Endodermal cell (in vitro differentiated cells): ENCODE measurements around the gene CAV3. TPM values are rescaled to one million over a fixed set of nuclear protein-coding genes. Genes with fewer than 3 reads are reported as not detected.

Source experiments
- DNase-seq: peaks from one replicate; pipeline ENCODE4 v3.0.0-alpha.2; 2017
- H3K27ac ChIP-seq: 2 replicates; pipeline ENCODE4 v1.5.1; 2013; ENCODE audit warnings: mild to moderate bottlenecking, low read depth, low read length, moderate library complexity
- H3K27me3 ChIP-seq: 2 replicates; pipeline ENCODE4 v1.6.1; 2013; ENCODE audit warnings: mild to moderate bottlenecking, low read length, moderate library complexity; ENCODE audit not compliant: insufficient read depth, control insufficient read depth, poor library complexity, severe bottlenecking
- H3K36me3 ChIP-seq: 2 replicates; pipeline ENCODE4 v1.7.0; 2013; ENCODE audit warnings: mild to moderate bottlenecking, low read length, moderate library complexity; ENCODE audit not compliant: control insufficient read depth, insufficient read depth
- H3K4me1 ChIP-seq: one replicate; pipeline ENCODE4 v1.7.0; 2013; ENCODE audit warnings: low read length; ENCODE audit not compliant: control insufficient read depth, insufficient read depth
- H3K4me3 ChIP-seq: 2 replicates; pipeline ENCODE4 v1.5.1; 2013; ENCODE audit warnings: mild to moderate bottlenecking, low read length, moderate library complexity
- H3K9ac ChIP-seq: 2 replicates; pipeline ENCODE4 v1.6.1; 2013; ENCODE audit warnings: mild to moderate bottlenecking, low read length, moderate library complexity; ENCODE audit not compliant: poor library complexity, severe bottlenecking; ENCODE audit errors: extremely low read depth
- H3K9me3 ChIP-seq: 2 replicates; pipeline ENCODE4 v1.6.1; 2013; ENCODE audit warnings: mild to moderate bottlenecking, low read length, moderate library complexity; ENCODE audit not compliant: control insufficient read depth
- H3K27ac Mint-ChIP-seq: 2 replicates; pipeline ENCODE4 v1.8.0; 2020; ENCODE audit warnings: mixed read lengths
- H3K27me3 Mint-ChIP-seq: 2 replicates; pipeline ENCODE4 v1.8.0; 2021; ENCODE audit warnings: mild to moderate bottlenecking, mixed read lengths; ENCODE audit not compliant: insufficient read depth
- H3K36me3 Mint-ChIP-seq: 2 replicates; pipeline ENCODE4 v1.8.0; 2020; ENCODE audit warnings: low read depth, mixed read lengths
- H3K4me1 Mint-ChIP-seq: 2 replicates; pipeline ENCODE4 v1.8.0; 2020; ENCODE audit warnings: mixed read lengths
- H3K4me3 Mint-ChIP-seq: 2 replicates; pipeline ENCODE4 v1.8.0; 2020; ENCODE audit warnings: mild to moderate bottlenecking, moderate library complexity, mixed read lengths
- H3K9me3 Mint-ChIP-seq: 2 replicates; pipeline ENCODE4 v1.8.0; 2020; ENCODE audit warnings: mild to moderate bottlenecking, mixed read lengths
- CTCF ChIP-seq: fragments of 200-600 bp; sonication (generic); conservative IDR thresholded peaks from 2 replicates; pipeline ENCODE4 v1.5.0; 2021; ENCODE audit warnings: antibody characterized with exemption, mild to moderate bottlenecking
- WGBS, 2 experiments: methylation state at CpG; one replicate each; pipeline versions ENCODE4 v1.1.5 to v1.1.7; 2013; ENCODE audit warnings: missing lambda C conversion rate in 2 of 2, mixed read lengths in 1 of 2; ENCODE audit not compliant: insufficient coverage in 1 of 2, insufficient read length in 1 of 2; 5-methylcytosine and 5-hydroxymethylcytosine counted together
- total RNA-seq, 2 donors: library from RNA; stranded (reverse); fragmentation: NEBNext Ultra II Directional in 1 of 2; extraction: Animal tissue kit (Norgen Biotek cat#: 25700) in 1 of 2; gene quantifications; 2 replicates in 1 of 2; 3 replicates in 1 of 2; pipeline ENCODE4 v1.2.1, GENCODE V29; 2021

Gene CAV3
- total RNA-seq, 2 donors from 2014 or later = not detected

GRCh38 chr3:8767256-8767666 lies 33.7 kb downstream of the CAV3 start:
- 84 to 86% methylated on average over 32 to 37 of the region's 37 CpGs for WGBS, 2 experiments
- Histone ChIP-seq H3K4me3 (no peak overlapping the region), H3K27me3 (peaks cover 34% of the 10 kb centered on the region)

GRCh38 chr3:8767667-8768363 lies 34.2 kb downstream of the CAV3 start:
- peaks cover 26% of the 10 kb centered on the region for H3K4me1 Mint-ChIP-seq
- H3K4me3 Mint-ChIP-seq = peak overlapping the region; percentile 62
- TF ChIP-seq CTCF = peak; percentile 78
- peaks cover 2% of the 10 kb centered on the region for H3K36me3 Mint-ChIP-seq
- Histone ChIP-seq H3K36me3 (no peaks in the 10 kb centered on the region), H3K4me3 (peak overlapping the region; percentile 80), H3K9me3 (no peaks in the 10 kb centered on the region), H3K27me3 (peaks cover 34% of the 10 kb centered on the region), H3K27ac (no peak overlapping the region), H3K4me1 (peaks cover 15% of the 10 kb centered on the region), H3K9ac (no peak overlapping the region)
- 19 to 24% methylated on average over 33 to 74 of the region's 74 CpGs for WGBS, 2 experiments
- no peaks in the 10 kb centered on the region for H3K9me3 Mint-ChIP-seq
- peaks cover 56% of the 10 kb centered on the region for H3K27me3 Mint-ChIP-seq
- H3K27ac Mint-ChIP-seq = no peak overlapping the region
- peak; percentile 82 for DNase-seq

More at GRCh38 chr3:8767256-8767666, 33.7 kb downstream of the CAV3 start:
- Mint-ChIP-seq H3K9me3 (no peaks in the 10 kb centered on the region), H3K4me1 (peaks cover 26% of the 10 kb centered on the region), H3K4me3 (no peak overlapping the region), H3K27me3 (peaks cover 56% of the 10 kb centered on the region), H3K36me3 (no peaks in the 10 kb centered on the region), H3K27ac (no peak overlapping the region)
- no peak for DNase-seq
- TF ChIP-seq CTCF = no peak
- H3K36me3 ChIP-seq = no peaks in the 10 kb centered on the region
- H3K9ac ChIP-seq = no peak overlapping the region
- no peaks in the 10 kb centered on the region for H3K9me3 ChIP-seq
- peaks cover 15% of the 10 kb centered on the region for H3K4me1 ChIP-seq
- no peak overlapping the region for H3K27ac ChIP-seq

GRCh38 chr3:8768364-8769087 lies 34.9 kb downstream of the CAV3 start:
- peaks cover 25% of the 10 kb centered on the region for H3K4me1 Mint-ChIP-seq
- 21 to 24% methylated on average over 18 to 36 of the region's 36 CpGs for WGBS, 2 experiments
- peaks cover 2% of the 10 kb centered on the region for H3K36me3 Mint-ChIP-seq
- no peaks in the 10 kb centered on the region for H3K36me3 ChIP-seq
- peaks cover 15% of the 10 kb centered on the region for H3K4me1 ChIP-seq
- H3K27me3 ChIP-seq = peaks cover 34% of the 10 kb centered on the region
- H3K27me3 Mint-ChIP-seq = peaks cover 50% of the 10 kb centered on the region
- DNase-seq = peak; percentile 52
- H3K9me3 ChIP-seq = no peaks in the 10 kb centered on the region
- peak overlapping the region; percentile 80 for H3K4me3 ChIP-seq
- no peak overlapping the region for H3K9ac ChIP-seq
- no peak for TF ChIP-seq CTCF
- H3K27ac Mint-ChIP-seq = no peak overlapping the region
- H3K4me3 Mint-ChIP-seq = peak overlapping the region; percentile 62
- no peaks in the 10 kb centered on the region for H3K9me3 Mint-ChIP-seq
- H3K27ac ChIP-seq = no peak overlapping the region
